Coronary artery (tissue), 2 donors: ENCODE results near the gene EOMES.

Experiments used
- DNase-seq: peaks from one replicate; pipeline ENCODE4 v3.0.0-alpha.2; 2017; ENCODE audit warnings: low spot score
- H3K27ac ChIP-seq, 2 donors: fragments of 200-600 bp; sonication (generic); one replicate each; pipeline ENCODE4 v1.5.1; 2016 to 2019
- H3K4me3 ChIP-seq: fragments of 200-600 bp; sonication (generic); 2 replicates; pipeline ENCODE4 v1.5.1; 2016; ENCODE audit warnings: mild to moderate bottlenecking, moderate library complexity
- TF ChIP-seq, protein P1 (sequence below): fragments of 200-600 bp; sonication (generic); IDR thresholded peaks from one replicate; pipeline ENCODE4 v1.5.1; 2019; ENCODE audit warnings: antibody characterized with exemption

EOMES gene

DNA sequence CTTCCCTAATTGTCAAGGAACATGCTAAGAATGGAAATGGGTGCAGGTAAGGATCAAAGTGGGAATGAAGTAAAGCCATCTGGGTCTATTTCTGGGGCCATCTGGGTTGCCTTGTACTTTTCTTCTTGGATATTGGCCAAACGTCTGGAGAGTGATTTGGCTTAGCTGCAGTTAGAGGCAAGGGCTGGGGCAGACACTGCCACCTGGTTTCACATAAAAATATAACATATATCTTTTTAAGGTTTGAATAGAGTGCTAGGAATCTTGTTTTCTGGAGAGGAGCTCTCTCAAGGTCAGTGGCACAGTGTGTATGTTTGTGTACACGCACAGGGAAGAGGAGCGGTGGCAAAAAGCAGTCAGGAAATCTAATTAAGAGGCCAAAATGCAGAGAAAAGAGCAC is 24.7 kb upstream of the EOMES start:
- Histone ChIP-seq H3K4me3 (no peak overlapping the region), H3K27ac (no peak overlapping the region)
- DNase-seq = no peak
- TF ChIP-seq, protein P1, sequence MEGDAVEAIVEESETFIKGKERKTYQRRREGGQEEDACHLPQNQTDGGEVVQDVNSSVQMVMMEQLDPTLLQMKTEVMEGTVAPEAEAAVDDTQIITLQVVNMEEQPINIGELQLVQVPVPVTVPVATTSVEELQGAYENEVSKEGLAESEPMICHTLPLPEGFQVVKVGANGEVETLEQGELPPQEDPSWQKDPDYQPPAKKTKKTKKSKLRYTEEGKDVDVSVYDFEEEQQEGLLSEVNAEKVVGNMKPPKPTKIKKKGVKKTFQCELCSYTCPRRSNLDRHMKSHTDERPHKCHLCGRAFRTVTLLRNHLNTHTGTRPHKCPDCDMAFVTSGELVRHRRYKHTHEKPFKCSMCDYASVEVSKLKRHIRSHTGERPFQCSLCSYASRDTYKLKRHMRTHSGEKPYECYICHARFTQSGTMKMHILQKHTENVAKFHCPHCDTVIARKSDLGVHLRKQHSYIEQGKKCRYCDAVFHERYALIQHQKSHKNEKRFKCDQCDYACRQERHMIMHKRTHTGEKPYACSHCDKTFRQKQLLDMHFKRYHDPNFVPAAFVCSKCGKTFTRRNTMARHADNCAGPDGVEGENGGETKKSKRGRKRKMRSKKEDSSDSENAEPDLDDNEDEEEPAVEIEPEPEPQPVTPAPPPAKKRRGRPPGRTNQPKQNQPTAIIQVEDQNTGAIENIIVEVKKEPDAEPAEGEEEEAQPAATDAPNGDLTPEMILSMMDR = no peak

DNA sequence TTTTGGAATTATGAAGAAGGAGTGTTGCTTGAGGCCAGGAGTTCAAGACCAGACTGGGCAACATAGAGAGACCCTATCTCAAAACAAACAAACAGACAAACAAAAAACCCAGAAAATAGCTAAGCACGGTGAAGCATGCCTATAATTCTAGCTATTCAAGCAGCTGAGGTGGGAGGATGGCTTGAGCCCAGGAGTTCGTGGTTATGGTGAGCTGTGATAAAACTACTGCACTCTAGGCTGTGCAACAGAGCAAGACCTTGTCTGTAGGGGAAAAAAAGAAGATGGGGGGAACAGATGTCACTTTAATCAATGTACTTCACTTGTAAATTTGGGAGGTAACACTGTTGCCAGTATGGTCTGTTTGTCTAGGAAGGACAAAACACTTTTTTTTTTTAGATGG is 18.7 kb upstream of the EOMES start:
- Histone ChIP-seq H3K27ac (no peak overlapping the region), H3K4me3 (no peak overlapping the region)
- no peak for DNase-seq
- TF ChIP-seq, protein P1 = no peak

DNA sequence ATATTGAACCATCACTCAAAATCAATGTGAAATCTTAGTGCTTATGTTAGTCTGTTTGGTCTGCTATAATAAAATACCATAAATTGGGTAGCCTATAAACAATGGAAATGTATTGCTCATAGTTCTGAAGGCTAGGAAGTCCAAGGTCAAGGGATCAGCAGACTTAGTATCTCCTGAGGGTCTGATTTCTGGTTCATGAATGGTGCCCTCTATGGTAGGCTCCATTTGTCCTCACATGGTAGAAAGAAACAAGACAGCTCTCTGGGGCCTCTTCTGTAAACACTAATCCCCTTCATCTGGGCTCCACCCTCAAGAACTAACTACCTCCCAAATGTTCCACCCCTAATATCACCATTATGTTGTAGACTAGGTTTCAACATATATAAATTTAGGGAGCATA is 15.0 kb upstream of the EOMES start:
- DNase-seq = no peak
- no peak overlapping the region for H3K4me3 ChIP-seq
- TF ChIP-seq, protein P1 = no peak
- no peak overlapping the region for H3K27ac ChIP-seq

DNA sequence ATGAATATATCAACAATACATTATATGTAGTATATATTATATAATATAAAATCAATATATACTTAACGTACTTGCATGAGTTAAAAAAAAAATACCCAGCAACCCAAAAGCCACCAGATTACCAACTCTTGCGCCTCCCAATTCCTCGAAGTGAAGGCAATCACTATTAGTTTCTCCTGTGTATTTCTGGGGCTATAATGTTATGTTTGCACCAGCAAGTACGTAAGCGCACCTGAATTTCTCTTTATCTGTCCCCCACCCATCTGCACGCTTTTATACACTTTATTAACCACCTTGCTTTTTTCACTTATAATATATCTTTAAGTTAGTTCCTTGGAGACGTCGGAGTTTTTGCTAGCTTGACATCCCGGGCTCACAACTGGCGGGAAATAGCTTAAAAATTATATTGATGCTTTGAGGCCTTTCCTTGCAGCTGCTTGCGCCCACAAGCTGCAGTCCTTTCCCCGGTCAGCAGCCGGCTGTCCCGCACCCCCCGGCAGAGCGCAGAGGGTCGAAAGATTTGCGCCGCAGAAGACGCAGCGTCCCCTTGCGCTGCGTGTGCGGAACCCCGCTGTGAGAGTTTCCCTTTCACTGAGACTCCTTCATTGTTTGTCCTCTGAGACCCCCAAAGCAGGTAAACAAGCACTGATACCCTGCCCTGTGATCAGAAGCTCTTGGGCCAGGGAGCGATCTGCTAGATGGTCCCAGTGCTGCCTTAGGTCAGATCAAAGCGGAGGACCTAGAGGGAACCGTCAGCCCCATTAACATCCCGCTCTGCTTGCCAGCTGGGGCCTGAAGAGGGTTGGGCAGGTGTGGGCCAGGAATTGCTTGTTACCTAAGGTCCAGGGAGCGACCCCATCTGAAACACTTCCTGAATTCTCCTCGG is 8.9 kb upstream of the EOMES start:
- Histone ChIP-seq H3K4me3 (no peak overlapping the region), H3K27ac (no peak overlapping the region)
- DNase-seq = no peak
- TF ChIP-seq, protein P1 = no peak

DNA sequence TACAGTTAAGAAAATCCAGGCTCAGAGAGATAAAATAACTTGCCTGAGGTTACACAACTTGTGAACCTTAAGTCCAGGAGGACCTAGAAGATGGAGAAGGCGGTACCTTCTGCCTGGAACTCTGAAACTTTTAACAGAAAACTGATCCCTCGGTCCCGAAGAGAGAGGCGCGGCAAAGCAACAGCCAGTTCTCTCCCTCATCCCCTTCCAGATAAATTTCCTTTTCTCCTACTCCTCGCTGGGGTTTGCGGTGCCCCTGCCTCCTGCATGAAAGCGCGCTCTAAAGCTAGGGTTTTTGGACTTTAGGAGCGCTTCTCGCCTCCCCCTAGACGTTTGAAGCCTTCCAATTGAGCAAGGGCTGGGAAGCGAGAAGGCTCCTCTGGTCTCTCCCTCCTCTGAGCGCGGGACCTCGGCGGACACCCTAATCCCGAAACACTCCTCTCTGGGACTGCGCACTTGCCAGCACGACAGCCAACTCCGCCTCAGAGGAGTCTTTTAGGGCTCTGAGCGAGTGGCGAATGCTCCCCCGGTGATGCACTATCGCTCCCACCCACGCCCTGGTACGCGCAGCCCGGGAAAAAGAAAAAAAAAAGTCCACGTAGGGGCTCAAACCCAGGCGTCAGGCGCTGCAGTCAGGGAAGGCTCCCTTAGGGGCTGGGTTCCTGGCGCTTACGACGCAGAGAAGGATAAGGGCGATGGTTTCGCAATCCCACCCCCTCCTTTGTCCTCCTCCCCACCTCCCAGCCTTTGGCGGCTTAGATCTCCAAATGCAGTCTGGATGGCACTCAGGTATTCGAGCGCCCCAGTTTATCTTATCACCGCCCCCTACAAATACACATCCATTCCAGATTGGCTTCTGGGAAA is 7.9 kb upstream of the EOMES start:
- H3K4me3 ChIP-seq = peak overlapping the region; percentile 51
- TF ChIP-seq, protein P1 = no peak
- no peak for DNase-seq
- no peak overlapping the region for H3K27ac ChIP-seq

DNA sequence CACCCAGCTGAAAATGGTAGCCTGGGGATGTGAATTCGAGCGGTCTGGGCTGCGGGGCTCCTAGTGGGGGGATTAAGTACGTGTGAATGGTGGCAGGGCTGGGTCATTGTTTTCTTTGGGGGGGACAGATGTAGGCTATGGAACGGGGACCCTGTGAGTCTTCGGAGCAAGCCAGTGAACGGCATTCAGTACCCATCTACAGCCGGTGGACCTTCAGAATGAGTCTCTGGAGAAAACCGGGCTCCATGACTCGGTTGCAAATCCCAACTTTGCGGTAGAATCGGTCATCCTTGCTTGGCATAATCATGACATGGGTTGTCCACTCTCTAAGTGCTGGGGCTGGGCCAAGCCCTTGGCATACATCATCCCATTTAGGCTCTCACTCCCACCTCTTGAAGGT is 7.2 kb upstream of the EOMES start:
- Histone ChIP-seq H3K4me3 (peak overlapping the region; percentile 51), H3K27ac (no peak overlapping the region)
- TF ChIP-seq, protein P1 = no peak
- DNase-seq = no peak
